H1 (cell line): Measurements from ENCODE around the gene ZBTB22. TPM values are rescaled to one million over a fixed set of nuclear protein-coding genes. Genes with fewer than 3 reads are reported as not detected.
"Not testable (repeated sequence)": the region's sequence is repeated elsewhere in the genome, so short reads cannot be mapped to it uniquely, and the experiment has no call there.

Experiments
- CTCF ChIA-PET: fragments of 300-600 bp; sonication (Branson Sonifier 250); formaldehyde crosslinking; loops from one replicate; lab custom pipeline; 2021; ENCODE audit not compliant: partially characterized antibody; lab: Charles Lee
- POLR2A ChIA-PET: fragments of 300-600 bp; sonication (Branson Sonifier 250); formaldehyde crosslinking; loops from one replicate; lab custom pipeline; 2021; ENCODE audit warnings: inconsistent platforms; ENCODE audit not compliant: partially characterized antibody; lab: Charles Lee
- DNase-seq, 2 experiments: peaks; one replicate each; pipeline versions ENCODE4 v3.0.0 to v3.0.0-alpha.2; 2010 to 2022; ENCODE audit warnings: low spot score in 2 of 2, low read depth in 1 of 2, mixed read lengths in 1 of 2
- FAIRE-seq: peaks from 2 replicates; lab custom pipeline; 2011; peaks lifted over from hg19 to GRCh38; lab: Jason Lieb, UNC
- H2AFZ ChIP-seq: 2 replicates; pipeline ENCODE4 v1.8.1; 2012; ENCODE audit warnings: low read length, inconsistent platforms
- H2AK5ac ChIP-seq: 2 replicates; pipeline ENCODE4 v1.6.1; 2013; ENCODE audit warnings: low read depth, low read length
- H2BK120ac ChIP-seq: replicated peaks from 2 replicates; pipeline ENCODE3; 2013; ENCODE audit warnings: low read depth, low read length, inconsistent platforms
- H2BK12ac ChIP-seq: 2 replicates; pipeline ENCODE4 v1.6.1; 2013; ENCODE audit warnings: low read depth, low read length
- H2BK15ac ChIP-seq: 2 replicates; pipeline ENCODE4 v1.6.1; 2013; ENCODE audit warnings: low read length
- H2BK20ac ChIP-seq: 2 replicates; pipeline ENCODE4 v1.6.1; 2013; ENCODE audit warnings: low read length
- H2BK5ac ChIP-seq: 2 replicates; pipeline ENCODE4 v1.6.1; 2013; ENCODE audit warnings: low read depth, low read length
- H3K14ac ChIP-seq: 2 replicates; pipeline ENCODE4 v1.6.1; 2013; ENCODE audit warnings: inconsistent platforms; ENCODE audit not compliant: insufficient read length
- H3K18ac ChIP-seq: 2 replicates; pipeline ENCODE4 v1.6.1; 2013; ENCODE audit warnings: low read length; ENCODE audit errors: extremely low read depth
- H3K23ac ChIP-seq: 2 replicates; pipeline ENCODE4 v1.6.1; 2013; ENCODE audit warnings: inconsistent platforms; ENCODE audit not compliant: insufficient read length
- H3K23me2 ChIP-seq: 2 replicates; pipeline ENCODE4 v1.6.1; 2013; ENCODE audit warnings: low read depth, low read length
- H3K27ac ChIP-seq: 2 replicates; pipeline ENCODE4 v1.6.1; 2011; ENCODE audit warnings: low read depth, low read length, inconsistent platforms
- H3K27me3 ChIP-seq, 4 experiments: replicated peaks in 1 of 4; 1 replicate in 1 of 4; 2 replicates in 3 of 4; pipeline versions ENCODE4 v1.6.1 to v1.8.1; 2011 to 2013; ENCODE audit warnings: low read length in 3 of 4, mild to moderate bottlenecking in 3 of 4, inconsistent platforms in 2 of 4, mixed read lengths in 2 of 4, moderate library complexity in 1 of 4; ENCODE audit not compliant: control insufficient read depth in 3 of 4, insufficient read depth in 3 of 4; ENCODE audit errors: extremely low read depth in 1 of 4
- H3K36me3 ChIP-seq, 4 experiments: 2 replicates each; pipeline versions ENCODE4 v1.6.1 to v1.8.1; 2011 to 2013; ENCODE audit warnings: mild to moderate bottlenecking in 4 of 4, low read length in 3 of 4, moderate library complexity in 2 of 4, control low read depth in 1 of 4, inconsistent platforms in 1 of 4; ENCODE audit not compliant: insufficient read depth in 4 of 4, control insufficient read depth in 2 of 4
- H3K4ac ChIP-seq: replicated peaks from 2 replicates; pipeline ENCODE3; 2013; ENCODE audit warnings: low read length, low read depth, mixed read lengths, inconsistent platforms; ENCODE audit not compliant: insufficient read length
- H3K4me1 ChIP-seq, 4 experiments: replicated peaks in 1 of 4; 1 replicate in 1 of 4; 2 replicates in 3 of 4; pipeline versions ENCODE4 v1.6.1 to v1.8.1; 2011 to 2013; ENCODE audit warnings: low read length in 3 of 4, inconsistent platforms in 2 of 4, mixed read lengths in 1 of 4; ENCODE audit not compliant: insufficient read depth in 4 of 4, control insufficient read depth in 3 of 4
- H3K4me2 ChIP-seq, 2 experiments: 2 replicates each; pipeline versions ENCODE4 v1.6.1 to v1.8.1; 2011 to 2013; ENCODE audit warnings: low read depth in 2 of 2, low read length in 2 of 2, control low read depth in 1 of 2, inconsistent platforms in 1 of 2, mild to moderate bottlenecking in 1 of 2; ENCODE audit not compliant: insufficient read depth in 1 of 2
- H3K4me3 ChIP-seq, 4 experiments: fragments of 200-600, 300-600 bp in 1 of 4; sonication (generic), shearing (Covaris generic), sonication (Bioruptor Twin) in 1 of 4; 2 replicates each; pipeline versions ENCODE4 v1.5.1 to v1.8.1; 2011 to 2016; ENCODE audit warnings: low read length in 4 of 4, low read depth in 3 of 4, control low read depth in 2 of 4, inconsistent platforms in 2 of 4, mild to moderate bottlenecking in 2 of 4, mixed read lengths in 1 of 4, moderate library complexity in 1 of 4; ENCODE audit not compliant: insufficient read depth in 2 of 4; ENCODE audit errors: extremely low read depth in 1 of 4
- H3K56ac ChIP-seq: replicated peaks from 2 replicates; pipeline ENCODE3; 2013; ENCODE audit warnings: low read depth, mild to moderate bottlenecking, mixed read lengths, low read length, inconsistent platforms; ENCODE audit not compliant: insufficient read length
- H3K79me1 ChIP-seq: 2 replicates; pipeline ENCODE4 v1.6.1; 2013; ENCODE audit warnings: low read depth, low read length, control low read depth
- H3K79me2 ChIP-seq, 2 experiments: 2 replicates each; pipeline versions ENCODE4 v1.6.1 to v1.8.1; 2012 to 2013; ENCODE audit warnings: low read length in 2 of 2, mild to moderate bottlenecking in 2 of 2, inconsistent platforms in 1 of 2; ENCODE audit not compliant: insufficient read depth in 2 of 2, control insufficient read depth in 1 of 2
- H3K9ac ChIP-seq, 4 experiments: replicated peaks in 1 of 4; 1 replicate in 1 of 4; 2 replicates in 3 of 4; pipeline versions ENCODE4 v1.6.1 to v1.8.1; 2011 to 2013; ENCODE audit warnings: low read depth in 3 of 4, low read length in 3 of 4, control low read depth in 2 of 4, mild to moderate bottlenecking in 2 of 4, moderate library complexity in 2 of 4, inconsistent platforms in 1 of 4; ENCODE audit errors: extremely low read depth in 1 of 4
- H3K9me3 ChIP-seq, 2 experiments: 2 replicates each; pipeline versions ENCODE4 v1.6.1 to v1.8.1; 2012 to 2013; ENCODE audit warnings: mild to moderate bottlenecking in 2 of 2, moderate library complexity in 2 of 2, control low read depth in 1 of 2, inconsistent platforms in 1 of 2, low read depth in 1 of 2, low read length in 1 of 2, mixed read lengths in 1 of 2; ENCODE audit not compliant: insufficient read depth in 2 of 2
- H4K20me1 ChIP-seq, 2 experiments: replicated peaks in 1 of 2; 2 replicates each; pipeline versions ENCODE3 to v1.8.1; 2011 to 2013; ENCODE audit warnings: inconsistent platforms in 2 of 2, low read length in 2 of 2, mild to moderate bottlenecking in 1 of 2; ENCODE audit not compliant: insufficient read depth in 2 of 2, control insufficient read depth in 1 of 2
- H4K5ac ChIP-seq: 2 replicates; pipeline ENCODE4 v1.6.1; 2013; ENCODE audit warnings: low read length, low read depth, mixed read lengths, inconsistent platforms; ENCODE audit not compliant: insufficient read length
- H4K8ac ChIP-seq: 2 replicates; pipeline ENCODE4 v1.8.0; 2013; ENCODE audit warnings: mild to moderate bottlenecking, moderate library complexity, low read length, inconsistent platforms; ENCODE audit not compliant: insufficient read depth; ENCODE audit errors: extremely low read depth
- H4K91ac ChIP-seq: replicated peaks from 2 replicates; pipeline ENCODE3; 2013; ENCODE audit warnings: low read length, mixed read lengths, inconsistent platforms; ENCODE audit not compliant: insufficient read length
- BACH1 ChIP-seq: IDR thresholded peaks from 2 replicates; pipeline ENCODE4 v1.6.1; 2012; ENCODE audit warnings: low read length, improper control_type of control experiment
- BRCA1 ChIP-seq: IDR thresholded peaks from 2 replicates; pipeline ENCODE4 v1.6.1; 2012; ENCODE audit warnings: low read depth, low read length, improper control_type of control experiment
- KDM4A ChIP-seq: IDR thresholded peaks from one replicate; pipeline ENCODE4 v1.7.1; 2012; ENCODE audit warnings: low read depth, mild to moderate bottlenecking, moderate library complexity, low read length, inconsistent platforms; ENCODE audit not compliant: severe bottlenecking
- KDM5A ChIP-seq: fragments of 200-600 bp; IDR thresholded peaks from 2 replicates; pipeline ENCODE4 v1.7.1; 2012; ENCODE audit warnings: mild to moderate bottlenecking, low read length, inconsistent platforms, mixed read lengths
- POU5F1 ChIP-seq: IDR thresholded peaks from 2 replicates; pipeline ENCODE4 v1.6.1; 2011; ENCODE audit warnings: low read depth, mild to moderate bottlenecking, low read length, moderate library complexity
- RBBP5 ChIP-seq: IDR thresholded peaks from 2 replicates; pipeline ENCODE4 v1.7.1; 2012; ENCODE audit warnings: low read depth, mild to moderate bottlenecking, inconsistent platforms, low read length, moderate library complexity, borderline replicate concordance
- SIN3A ChIP-seq, 2 experiments: IDR thresholded peaks in 1 of 2; conservative IDR thresholded peaks in 1 of 2; 2 replicates each; pipeline ENCODE4 v1.6.1; 2011 to 2012; ENCODE audit warnings: low read length in 2 of 2, improper control_type of control experiment in 1 of 2, low read depth in 1 of 2, mild to moderate bottlenecking in 1 of 2
- WGBS, 2 experiments: shearing (Covaris generic) in 1 of 2; methylation state at CpG; one replicate each; pipeline versions ENCODE4 v1.1.6 to v1.1.7; 2013 to 2015; ENCODE audit warnings: low lambda C conversion rate in 2 of 2, mixed read lengths in 2 of 2, inconsistent platforms in 1 of 2, low coverage in 1 of 2, missing lambda C conversion rate in 1 of 2; ENCODE audit not compliant: insufficient replicate concordance in 2 of 2, insufficient coverage in 1 of 2, insufficient read length in 1 of 2; ENCODE audit errors: extremely low coverage in 1 of 2, missing lambda C conversion rate in 1 of 2; 5-methylcytosine and 5-hydroxymethylcytosine counted together
- polyA plus RNA-seq, 7 experiments: library from polyadenylated mRNA; depleted of rRNA in 3 of 7; stranded (reverse) in 5 of 7; unstranded in 2 of 7; fragments of >200 nt in 5 of 7; fragments of 200-250 nt in 2 of 7; gene quantifications; 1 replicate in 5 of 7; 2 replicates in 1 of 7; 4 replicates in 1 of 7; pipeline versions ENCODE4 v1.2.1 to v1.2.3, GENCODE V29; 2011 to 2013; ENCODE audit warnings: missing spikeins in 2 of 7, mixed read lengths in 2 of 7
- total RNA-seq: library from RNA; stranded (reverse); fragmentation: NEBNext Ultra II Directional; extraction: Animal tissue kit (Norgen Biotek cat#: 25700); gene quantifications from 2 replicates; pipeline ENCODE4 v1.2.1, GENCODE V29; 2021

Gene ZBTB22
- total and polyA plus RNA-seq, 2 of the 8 experiments (the other 6 are each of a cell fraction or from before 2014, with no cell fraction given) = 7.4 to 9.9 TPM

DNA sequence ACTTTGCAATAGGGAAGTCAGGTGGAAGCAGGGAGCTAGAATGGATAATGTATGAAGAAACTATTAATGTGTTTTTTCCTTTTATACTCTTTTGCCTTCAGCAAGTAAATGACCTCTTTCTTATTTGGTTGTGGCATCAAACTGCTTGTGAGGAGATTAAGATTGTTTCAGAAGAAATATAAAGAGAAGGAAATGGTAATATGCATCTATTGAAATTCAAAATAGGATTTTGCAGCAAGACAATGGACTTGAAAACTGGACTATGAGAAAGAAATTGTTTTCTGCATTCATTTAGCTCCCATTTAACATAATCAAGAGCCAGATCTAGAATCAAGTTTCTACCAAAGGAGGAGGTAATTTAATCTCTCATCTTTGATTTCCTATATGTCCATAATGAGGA, 41.8 kb upstream of the ZBTB22 start (continued):
- TF ChIP-seq BRCA1 = no peak
- TF ChIP-seq SIN3A (conservative IDR thresholded peaks at IDR 0.05 in 1 of 2, IDR thresholded peaks at IDR 0.05 in 1 of 2; ENCODE audit: low read depth in 1 of 2, low read length in 2 of 2) = no peak
- no peak for TF ChIP-seq BACH1
- no peak for TF ChIP-seq KDM4A
- TF ChIP-seq KDM5A = no peak
- TF ChIP-seq POU5F1 = no peak
- no peak for TF ChIP-seq RBBP5

DNA sequence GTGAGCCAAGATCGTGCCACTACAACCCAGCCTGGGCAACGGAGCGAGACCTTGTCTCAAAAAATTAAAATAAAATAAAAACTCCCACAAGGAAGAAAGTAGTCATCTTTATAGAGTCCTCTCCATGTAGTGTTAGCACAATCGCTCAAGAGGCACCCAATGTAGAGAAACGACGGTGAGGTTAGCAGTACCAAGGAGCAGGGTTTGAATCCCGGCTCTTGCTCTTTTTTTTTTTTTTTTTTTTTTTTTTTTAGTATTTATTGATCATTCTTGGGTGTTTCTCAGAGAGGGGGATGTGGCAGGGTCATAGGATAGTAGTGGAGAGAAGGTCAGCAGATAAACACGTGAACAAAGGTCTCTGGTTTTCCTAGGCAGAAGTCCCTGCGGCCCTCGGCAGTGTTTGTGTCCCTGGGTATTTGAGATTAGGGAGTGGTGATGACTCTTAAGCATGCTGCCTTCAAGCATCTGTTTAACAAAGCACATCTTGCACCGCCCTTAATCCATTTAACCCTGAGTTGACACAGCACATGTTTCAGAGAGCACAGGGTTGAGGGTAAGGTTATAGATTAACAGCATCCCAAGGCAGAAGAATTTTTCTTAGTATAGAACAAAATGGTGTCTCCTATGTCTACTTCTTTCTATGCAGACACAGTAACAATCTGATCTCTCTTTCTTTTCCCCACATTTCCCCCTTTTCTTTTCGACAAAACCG, 39.8 kb upstream of the ZBTB22 start:
- not testable (repeated sequence) for H4K8ac ChIP-seq, H3K4me1 ChIP-seq, H4K91ac ChIP-seq, H3K56ac ChIP-seq, H3K4ac ChIP-seq, DNase-seq, H3K27me3 ChIP-seq, H4K5ac ChIP-seq, H2AFZ ChIP-seq, H3K23ac ChIP-seq, H3K79me1 ChIP-seq, H2BK120ac ChIP-seq, H3K4me3 ChIP-seq, H3K36me3 ChIP-seq, H3K27ac ChIP-seq, H3K18ac ChIP-seq, H3K4me2 ChIP-seq, H2AK5ac ChIP-seq, H3K23me2 ChIP-seq, H4K20me1 ChIP-seq, H2BK12ac ChIP-seq, H2BK5ac ChIP-seq, H2BK20ac ChIP-seq, H2BK15ac ChIP-seq, H3K9ac ChIP-seq, H3K79me2 ChIP-seq, H3K14ac ChIP-seq, FAIRE-seq, H3K9me3 ChIP-seq
- WGBS, 2 experiments = 86% methylated on average over 13 of the region's 13 CpGs; no CpG with 5 or more reads in 1 of the 2 experiments
- CTCF ChIA-PET = interaction anchor here (0.6 to 4.8 kb wide), 6 partner anchors 8 to 27 kb away, joined by 3 to 23 read pairs (median 3); no protein-coding TSS in a partner anchor
- POLR2A ChIA-PET = interaction anchor here (1.2 kb wide), 1 partner anchor 86 kb away, joined by 3 read pairs; the partner anchor contains the start of genes RPS18 and VPS52
